GM10266 (cell line): Measurements from ENCODE around the gene FGF10.

ENCODE experiments used
- DNase-seq: peaks from one replicate; pipeline ENCODE4 v3.0.0; 2012; ENCODE audit errors: extremely low spot score
- TF ChIP-seq, protein P1 (sequence below): IDR thresholded peaks from 2 replicates; pipeline ENCODE4 v1.5.1; 2012; ENCODE audit warnings: mild to moderate bottlenecking, low read depth; ENCODE audit not compliant: control insufficient read depth, insufficient read depth; ENCODE audit errors: missing control alignments

FGF10 gene

DNA sequence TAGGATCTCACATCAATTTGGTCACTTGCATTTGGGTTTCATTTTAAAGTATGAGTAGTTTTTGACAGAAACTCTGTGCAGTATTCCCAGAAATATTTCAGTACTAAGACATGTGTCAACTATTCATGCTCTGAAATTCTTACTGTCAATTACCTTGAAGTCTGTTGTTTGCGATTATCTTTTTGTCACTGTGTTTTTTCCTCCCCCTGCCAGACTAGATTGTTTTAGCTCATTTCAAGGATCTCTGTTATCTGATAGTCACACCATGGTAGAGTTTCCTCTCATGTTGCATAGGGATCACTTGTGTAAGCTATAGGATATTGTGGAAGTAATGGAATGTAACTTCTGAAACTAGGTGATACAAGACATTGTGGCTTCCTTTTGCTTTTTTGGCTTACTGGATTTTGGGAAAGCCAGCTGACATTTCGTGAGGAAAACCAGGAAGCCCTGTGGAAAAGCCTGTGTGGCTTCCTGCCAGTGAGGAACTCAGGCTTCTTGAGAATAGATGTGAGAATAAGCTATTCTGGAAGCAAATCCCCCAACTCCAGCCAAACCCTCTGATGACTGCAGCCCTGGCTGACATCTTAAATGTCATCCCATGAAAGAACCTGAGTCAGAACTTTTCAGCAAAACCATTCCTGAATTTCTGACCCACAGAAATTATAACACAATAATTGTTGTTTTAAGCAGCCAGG is 122.2 kb downstream of the FGF10 start:
- DNase-seq = no peak
- TF ChIP-seq, protein P1, sequence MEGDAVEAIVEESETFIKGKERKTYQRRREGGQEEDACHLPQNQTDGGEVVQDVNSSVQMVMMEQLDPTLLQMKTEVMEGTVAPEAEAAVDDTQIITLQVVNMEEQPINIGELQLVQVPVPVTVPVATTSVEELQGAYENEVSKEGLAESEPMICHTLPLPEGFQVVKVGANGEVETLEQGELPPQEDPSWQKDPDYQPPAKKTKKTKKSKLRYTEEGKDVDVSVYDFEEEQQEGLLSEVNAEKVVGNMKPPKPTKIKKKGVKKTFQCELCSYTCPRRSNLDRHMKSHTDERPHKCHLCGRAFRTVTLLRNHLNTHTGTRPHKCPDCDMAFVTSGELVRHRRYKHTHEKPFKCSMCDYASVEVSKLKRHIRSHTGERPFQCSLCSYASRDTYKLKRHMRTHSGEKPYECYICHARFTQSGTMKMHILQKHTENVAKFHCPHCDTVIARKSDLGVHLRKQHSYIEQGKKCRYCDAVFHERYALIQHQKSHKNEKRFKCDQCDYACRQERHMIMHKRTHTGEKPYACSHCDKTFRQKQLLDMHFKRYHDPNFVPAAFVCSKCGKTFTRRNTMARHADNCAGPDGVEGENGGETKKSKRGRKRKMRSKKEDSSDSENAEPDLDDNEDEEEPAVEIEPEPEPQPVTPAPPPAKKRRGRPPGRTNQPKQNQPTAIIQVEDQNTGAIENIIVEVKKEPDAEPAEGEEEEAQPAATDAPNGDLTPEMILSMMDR = no peak

DNA sequence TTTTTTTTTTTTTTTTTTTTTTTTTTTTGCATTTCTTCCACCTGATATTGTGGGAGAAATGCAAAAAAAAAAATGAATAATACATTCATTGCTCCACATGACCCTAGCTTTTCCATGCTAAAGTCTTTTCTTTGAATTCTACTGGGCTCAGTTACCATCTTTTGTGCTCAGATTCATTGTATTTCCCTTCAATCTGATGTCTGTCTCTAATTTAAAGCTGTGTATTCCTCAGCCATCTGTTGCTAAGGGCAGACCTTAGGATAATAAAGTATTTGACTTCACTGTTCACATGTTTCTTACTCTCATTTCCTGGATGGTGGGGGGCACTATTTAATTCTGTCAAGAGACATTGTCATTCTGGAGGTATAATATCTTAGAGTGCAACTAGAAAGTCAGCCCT is 123.5 kb downstream of the FGF10 start:
- TF ChIP-seq, protein P1 = no peak
- no peak for DNase-seq

DNA sequence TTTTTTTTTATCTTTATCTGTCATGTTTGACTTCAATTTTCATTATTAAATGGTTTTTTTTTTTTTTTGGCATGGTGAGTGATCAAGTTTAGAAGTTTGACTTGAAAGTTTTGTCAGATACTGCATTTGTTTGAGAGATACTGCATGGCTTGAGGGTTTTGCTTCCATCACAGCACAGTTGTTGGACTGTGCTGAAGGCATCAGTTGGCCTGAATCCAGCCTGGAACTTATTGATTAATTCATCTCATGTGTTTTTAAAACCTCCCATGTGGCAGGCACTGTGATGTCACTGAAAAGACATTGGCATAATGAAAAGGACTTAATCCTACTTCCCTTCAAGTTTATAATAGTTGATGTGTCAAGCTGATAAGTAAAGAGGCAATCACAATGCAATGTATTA is 128.4 kb downstream of the FGF10 start:
- no peak for DNase-seq
- TF ChIP-seq, protein P1 = no peak

DNA sequence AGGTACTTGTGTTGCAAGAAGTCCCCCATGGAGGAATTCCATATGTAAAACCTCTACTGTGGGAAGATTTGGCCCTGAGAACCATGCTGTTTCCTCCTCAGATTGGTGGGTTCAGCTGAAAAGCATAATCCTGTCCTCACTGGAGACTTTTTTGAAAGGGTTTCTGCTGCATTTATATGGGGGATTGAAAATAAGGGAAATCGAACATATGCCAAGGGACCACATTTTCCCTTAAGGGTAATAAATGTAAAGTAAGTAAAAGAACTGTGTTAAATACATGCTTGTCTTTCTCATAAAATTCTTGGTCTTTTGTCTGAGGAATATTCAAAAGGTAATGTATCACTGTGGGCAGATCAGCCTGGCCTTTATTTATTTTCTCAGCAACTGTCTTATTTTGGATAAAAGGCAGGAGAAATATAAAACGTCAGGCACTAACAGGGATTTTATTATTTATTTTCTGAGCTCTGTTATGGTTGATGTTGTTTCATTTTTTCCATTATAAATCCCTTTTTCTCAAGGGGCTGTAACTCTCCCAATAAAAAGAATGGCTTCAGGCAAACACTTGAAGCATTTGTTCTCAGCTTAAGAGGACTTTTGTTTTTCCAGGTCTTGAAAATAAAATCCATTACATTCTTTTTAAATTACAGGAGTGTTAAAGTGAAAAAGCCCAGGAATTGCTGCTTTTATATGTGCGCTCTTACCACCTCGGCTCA is 131.4 kb downstream of the FGF10 start:
- TF ChIP-seq, protein P1 = no peak
- DNase-seq = no peak

- DNase-seq = no peak
- TF ChIP-seq, protein P1 = no peak
Observed at GRCh38 chr5:44257221-44257620, 132.0 kb downstream of the FGF10 start.
